DMS114 treated with DMSO at 0.1 percent for 48 hours (cell line): ENCODE results near the gene TMEM204.

Experiments used
- DNase-seq: peaks from one replicate; lab custom pipeline; 2025; ENCODE audit not compliant: unreplicated experiment; lab: John Stamatoyannopoulos, UW

The TMEM204 gene

GRCh38 chr16:1519831-1520230 is 13.6 kb upstream of the TMEM204 start:
- DNase-seq: no peak

DNA sequence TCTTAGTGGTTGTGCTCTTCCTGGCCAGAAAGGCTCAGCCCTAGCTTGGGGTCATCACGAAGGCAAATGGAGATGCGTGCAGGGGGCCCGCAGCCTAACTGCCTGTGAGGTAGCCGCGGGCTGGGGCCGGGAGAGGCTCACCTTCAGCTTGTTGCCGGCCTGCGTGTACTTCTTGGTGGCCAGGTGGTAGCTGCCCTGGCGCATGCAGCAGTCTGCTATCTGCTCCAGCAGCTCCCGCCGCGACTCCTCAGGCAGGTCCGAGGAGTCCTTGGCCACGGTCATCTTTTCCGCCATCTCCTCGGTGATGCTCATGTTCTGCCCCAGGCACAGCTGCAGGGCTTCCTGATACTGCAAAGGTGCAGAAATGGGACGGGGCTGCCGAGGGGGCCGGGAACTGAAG is 13.0 kb upstream of the TMEM204 start:
- DNase-seq: no peak

- DNase-seq: no peak
Observed at GRCh38 chr16:1523581-1524245, 9.8 kb upstream of the TMEM204 start.

GRCh38 chr16:1524366-1524765 is 9.1 kb upstream of the TMEM204 start:
- no peak for DNase-seq

- DNase-seq: no peak
Observed at GRCh38 chr16:1525871-1526607, 7.4 kb upstream of the TMEM204 start.

DNA sequence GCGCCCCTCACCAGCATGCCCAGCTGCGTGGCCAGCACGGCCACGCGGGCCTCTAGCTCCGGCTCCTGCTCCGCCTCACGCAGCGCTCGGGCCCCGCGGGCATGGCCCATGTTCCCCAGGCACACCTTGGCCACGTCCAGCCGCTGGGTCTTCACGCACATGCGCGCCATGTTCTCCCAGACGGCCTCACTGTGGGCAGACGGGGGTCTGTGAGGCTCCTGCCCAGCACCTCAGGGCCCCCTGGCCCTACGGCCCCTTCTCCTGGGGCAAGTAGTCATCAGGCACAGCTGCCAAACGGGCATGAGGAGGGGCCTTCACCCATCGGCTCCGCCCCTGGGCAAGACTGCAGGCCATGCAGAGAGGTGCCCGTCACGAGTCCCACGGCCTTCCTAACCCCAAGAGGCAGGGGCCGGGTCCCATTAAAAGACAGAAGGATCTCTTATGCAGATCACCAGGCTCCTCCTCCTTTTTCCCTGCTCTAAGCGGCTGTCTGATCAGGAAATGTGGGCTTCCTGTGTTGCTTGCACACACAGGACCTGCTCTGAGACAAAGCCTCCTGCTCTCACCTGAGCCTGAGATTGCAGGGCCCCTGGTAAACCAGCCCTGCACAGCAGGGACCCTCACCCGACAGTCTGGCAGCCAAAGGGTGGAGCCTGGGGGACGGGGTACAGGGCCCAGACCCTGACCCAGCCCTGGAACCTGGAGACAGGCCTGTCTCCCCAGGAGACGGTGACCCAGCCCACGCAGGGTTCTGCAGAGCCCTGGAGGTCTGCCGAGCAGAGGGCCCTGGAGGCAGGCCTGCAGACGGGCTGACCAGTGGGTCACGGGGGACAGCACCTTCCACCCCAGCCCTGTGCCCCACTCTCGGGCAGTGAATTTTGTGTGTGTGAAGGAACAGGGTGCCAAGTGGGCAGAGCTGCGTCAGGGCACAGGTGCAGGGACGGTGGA is 6.6 kb upstream of the TMEM204 start:
- no peak for DNase-seq

GRCh38 chr16:1527836-1528811 is 5.3 kb upstream of the TMEM204 start:
- DNase-seq: no peak

- DNase-seq: no peak
Observed at GRCh38 chr16:1528921-1529537, 4.4 kb upstream of the TMEM204 start.

- no peak for DNase-seq
Observed at GRCh38 chr16:1530349-1530882, 3.0 kb upstream of the TMEM204 start.

DNA sequence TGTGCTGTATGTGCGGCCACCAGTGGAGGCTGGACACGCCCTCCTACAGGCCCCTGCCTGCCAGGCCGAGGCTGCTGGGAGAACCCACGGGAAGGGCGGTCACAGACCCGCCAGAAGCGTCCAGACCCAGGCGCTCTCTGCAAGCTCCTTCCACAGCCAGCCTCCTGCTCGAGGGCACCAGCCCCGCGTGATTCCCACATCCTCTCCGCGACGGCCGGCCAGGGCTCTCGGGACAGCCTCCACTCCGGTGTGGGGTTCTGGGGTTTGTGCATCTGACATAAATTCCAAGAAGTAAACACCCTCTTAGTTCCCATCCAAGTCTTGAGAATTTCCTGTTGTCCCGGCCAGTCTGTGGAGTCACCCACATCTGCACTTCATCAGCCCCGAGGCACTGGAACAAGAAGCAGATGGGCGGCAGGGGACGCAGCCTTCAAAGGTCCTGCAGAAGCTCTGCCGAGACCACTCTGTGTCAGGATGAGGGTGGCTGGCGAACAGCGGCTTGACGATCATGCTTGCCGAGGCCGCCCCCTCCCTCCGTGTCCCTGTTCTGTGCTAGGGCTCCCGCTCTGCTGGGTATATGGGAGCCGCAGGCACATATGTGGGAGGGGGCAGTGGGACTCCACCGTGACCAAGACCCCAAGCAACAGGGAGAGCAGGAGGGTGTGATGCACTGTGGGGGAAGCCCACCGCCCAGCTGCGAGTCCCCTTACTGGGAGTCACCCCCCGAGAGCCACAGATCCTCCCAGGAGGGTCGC is 2.4 kb upstream of the TMEM204 start:
- no peak for DNase-seq

DNA sequence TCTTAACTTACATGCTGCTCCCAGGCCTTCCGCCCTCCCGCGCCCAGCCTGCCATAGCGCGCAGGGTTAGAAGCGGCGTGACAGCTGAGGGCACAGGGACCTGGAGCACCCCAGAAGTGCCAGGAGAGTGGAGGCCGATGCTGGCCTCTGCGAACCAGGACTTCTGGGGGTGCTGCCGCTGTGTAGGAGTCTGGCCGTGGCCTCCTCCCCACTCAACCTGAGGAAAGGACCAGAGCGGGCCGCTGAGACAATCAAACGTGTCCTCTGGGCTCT is 1.9 kb upstream of the TMEM204 start:
- no peak for DNase-seq

DNA sequence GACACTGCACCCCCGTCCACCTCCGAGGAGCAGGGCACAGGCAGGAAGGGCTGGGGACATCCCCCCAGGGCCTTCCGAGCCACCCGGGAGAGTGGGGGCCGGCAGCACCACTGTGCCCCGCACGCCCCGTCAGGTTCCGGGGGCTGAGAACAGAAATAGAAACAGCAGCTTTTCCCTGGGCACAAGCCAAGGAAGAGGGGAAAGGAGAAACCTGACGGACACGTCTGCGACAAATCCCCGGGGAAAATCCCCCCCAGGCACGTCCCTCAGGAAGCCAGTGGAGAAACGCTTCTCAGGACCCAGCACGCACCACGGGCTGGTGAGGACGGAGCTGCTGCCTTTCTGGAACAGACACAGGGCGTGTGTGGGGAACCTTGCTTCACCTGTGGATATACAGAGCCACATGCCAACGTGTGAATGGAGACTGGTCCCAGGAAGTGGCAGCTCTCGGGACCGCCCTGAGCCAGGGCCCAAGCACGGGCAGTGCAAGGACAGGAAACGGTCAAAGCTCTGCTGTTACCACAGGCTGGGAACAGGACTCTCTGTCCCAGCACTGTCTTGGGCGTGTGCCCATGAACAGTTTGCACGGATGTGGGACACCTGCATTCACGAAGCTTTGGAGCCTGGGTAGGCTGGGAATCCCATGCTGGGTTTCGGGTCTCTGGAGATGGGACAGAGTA is 1.2 kb upstream of the TMEM204 start:
- no peak for DNase-seq

DNA sequence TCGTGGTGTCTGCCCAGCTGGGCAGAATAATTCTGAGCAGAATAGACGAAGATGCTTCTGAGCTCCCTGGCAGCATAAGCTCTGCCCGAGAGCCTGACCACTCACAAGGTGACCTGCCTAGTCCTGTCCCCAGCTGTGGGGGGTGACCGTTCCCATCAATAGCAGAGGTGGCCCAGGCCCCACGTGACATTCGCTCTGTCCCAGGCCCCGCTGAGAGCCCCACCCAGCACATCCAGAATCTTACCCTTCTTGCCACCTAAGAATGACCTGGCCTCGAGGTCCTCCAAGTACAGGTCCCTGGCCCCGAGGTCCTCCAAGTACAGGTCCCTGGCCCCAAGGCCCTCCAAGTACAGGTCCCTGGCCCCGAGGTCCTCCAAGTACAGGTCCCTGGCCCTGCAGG is 695 bp upstream of the TMEM204 start:
- no peak for DNase-seq

- DNase-seq: no peak
Observed at GRCh38 chr16:1534021-1535020, 855 bp downstream of the TMEM204 start.

GRCh38 chr16:1535391-1536291 is 2.2 kb downstream of the TMEM204 start:
- DNase-seq: no peak

- no peak for DNase-seq
Observed at GRCh38 chr16:1536601-1537000, 3.1 kb downstream of the TMEM204 start.
